Measurements from ENCODE around the gene CHDH.

Gene CHDH

DNA sequence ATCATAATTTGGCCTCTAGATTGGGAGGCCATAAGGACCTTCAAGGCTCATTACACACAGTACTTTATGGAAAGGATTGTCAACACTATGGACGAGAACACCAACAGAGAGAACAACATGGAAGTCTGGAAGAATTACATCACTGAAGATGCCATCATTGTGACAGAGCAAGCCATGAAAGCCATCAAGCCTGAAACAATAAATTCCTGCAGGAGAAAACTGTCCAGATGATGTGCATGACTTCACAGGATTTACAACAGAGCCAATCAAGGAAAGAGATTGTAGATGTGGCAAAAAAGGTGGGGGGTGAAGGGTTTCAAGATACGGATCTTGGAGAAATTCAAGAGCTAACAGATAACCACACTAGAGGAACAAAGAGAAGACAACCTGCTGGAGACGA lies 16.0 kb upstream of the CHDH start:
- Histone ChIP-seq H3K36me3 (ENCODE audit: control insufficient read depth, low read length) (peaks cover 54% of the 10 kb centered on the region), H3K79me2 (ENCODE audit: control insufficient read depth, low read length) (no peaks in the 10 kb centered on the region), H3K4me1 (ENCODE audit: control insufficient read depth, low read length) (peaks cover 20% of the 10 kb centered on the region), H3K9me2 (replicated peaks; ENCODE audit: control insufficient read depth, low read length) (no peaks in the 10 kb centered on the region), H3K27me3 (ENCODE audit: control insufficient read depth, low read length) (no peaks in the 10 kb centered on the region), H3K27ac (ENCODE audit: low read depth, low read length) (no peak overlapping the region), H3K9me3 (ENCODE audit: control insufficient read depth, insufficient read depth, low read length) (no peaks in the 10 kb centered on the region), H3K4me2 (ENCODE audit: low read length) (no peak overlapping the region), H3F3A (ENCODE audit: control insufficient read depth, insufficient read depth) (no peaks in the 10 kb centered on the region), H3K4me3 (ENCODE audit: low read length) (no peak overlapping the region), H4K20me1 (ENCODE audit: control insufficient read depth, insufficient read depth, low read depth, low read length) (no peaks in the 10 kb centered on the region)
- TF ChIP-seq EZH2phosphoT487 (IDR thresholded peaks at IDR 0.05; ENCODE audit: borderline replicate concordance, low read length) = no peak
- TF ChIP-seq, protein P1, sequence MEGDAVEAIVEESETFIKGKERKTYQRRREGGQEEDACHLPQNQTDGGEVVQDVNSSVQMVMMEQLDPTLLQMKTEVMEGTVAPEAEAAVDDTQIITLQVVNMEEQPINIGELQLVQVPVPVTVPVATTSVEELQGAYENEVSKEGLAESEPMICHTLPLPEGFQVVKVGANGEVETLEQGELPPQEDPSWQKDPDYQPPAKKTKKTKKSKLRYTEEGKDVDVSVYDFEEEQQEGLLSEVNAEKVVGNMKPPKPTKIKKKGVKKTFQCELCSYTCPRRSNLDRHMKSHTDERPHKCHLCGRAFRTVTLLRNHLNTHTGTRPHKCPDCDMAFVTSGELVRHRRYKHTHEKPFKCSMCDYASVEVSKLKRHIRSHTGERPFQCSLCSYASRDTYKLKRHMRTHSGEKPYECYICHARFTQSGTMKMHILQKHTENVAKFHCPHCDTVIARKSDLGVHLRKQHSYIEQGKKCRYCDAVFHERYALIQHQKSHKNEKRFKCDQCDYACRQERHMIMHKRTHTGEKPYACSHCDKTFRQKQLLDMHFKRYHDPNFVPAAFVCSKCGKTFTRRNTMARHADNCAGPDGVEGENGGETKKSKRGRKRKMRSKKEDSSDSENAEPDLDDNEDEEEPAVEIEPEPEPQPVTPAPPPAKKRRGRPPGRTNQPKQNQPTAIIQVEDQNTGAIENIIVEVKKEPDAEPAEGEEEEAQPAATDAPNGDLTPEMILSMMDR (IDR thresholded peaks at IDR 0.05; ENCODE audit: low read depth, low read length, poor library complexity, severe bottlenecking) = no peak

DNA sequence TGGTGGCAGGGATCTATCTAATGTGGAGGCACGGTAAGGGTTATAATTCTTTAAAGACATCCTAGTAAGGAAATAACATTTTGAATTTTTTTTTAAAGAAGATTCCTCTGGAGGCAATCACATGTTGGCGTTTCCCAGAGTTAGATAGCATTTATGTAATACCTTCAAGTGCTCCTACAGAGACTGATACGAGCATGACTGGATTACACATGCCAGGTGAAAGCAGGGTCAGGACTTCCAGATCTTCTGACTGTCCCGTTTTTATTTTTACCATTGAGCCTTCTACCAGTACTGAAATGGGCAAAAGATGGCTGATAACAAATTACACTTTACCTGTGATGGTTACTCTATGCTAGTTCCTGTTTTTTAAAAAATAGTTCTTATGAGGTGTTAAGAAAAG lies 14.0 kb upstream of the CHDH start:
- TF ChIP-seq, protein P1 (IDR thresholded peaks at IDR 0.05; ENCODE audit: low read depth, low read length, poor library complexity, severe bottlenecking) = no peak
- no peak for TF ChIP-seq EZH2phosphoT487 (IDR thresholded peaks at IDR 0.05; ENCODE audit: borderline replicate concordance, low read length)
- peaks cover 20% of the 10 kb centered on the region for H3K4me1 ChIP-seq (ENCODE audit: control insufficient read depth, low read length)
- no peaks in the 10 kb centered on the region for H3K27me3 ChIP-seq (ENCODE audit: control insufficient read depth, low read length)
- no peaks in the 10 kb centered on the region for H3K9me3 ChIP-seq (ENCODE audit: control insufficient read depth, insufficient read depth, low read length)
- no peaks in the 10 kb centered on the region for H3K79me2 ChIP-seq (ENCODE audit: control insufficient read depth, low read length)
- peaks cover 41% of the 10 kb centered on the region for H3K36me3 ChIP-seq (ENCODE audit: control insufficient read depth, low read length)
- no peak overlapping the region for H3K4me2 ChIP-seq (ENCODE audit: low read length)
- no peaks in the 10 kb centered on the region for H3F3A ChIP-seq (ENCODE audit: control insufficient read depth, insufficient read depth)
- no peaks in the 10 kb centered on the region for H4K20me1 ChIP-seq (ENCODE audit: control insufficient read depth, insufficient read depth, low read depth, low read length)
- H3K27ac ChIP-seq (ENCODE audit: low read depth, low read length) = no peak overlapping the region
- H3K9me2 ChIP-seq (replicated peaks; ENCODE audit: control insufficient read depth, low read length) = no peaks in the 10 kb centered on the region
- no peak overlapping the region for H3K4me3 ChIP-seq (ENCODE audit: low read length)

DNA sequence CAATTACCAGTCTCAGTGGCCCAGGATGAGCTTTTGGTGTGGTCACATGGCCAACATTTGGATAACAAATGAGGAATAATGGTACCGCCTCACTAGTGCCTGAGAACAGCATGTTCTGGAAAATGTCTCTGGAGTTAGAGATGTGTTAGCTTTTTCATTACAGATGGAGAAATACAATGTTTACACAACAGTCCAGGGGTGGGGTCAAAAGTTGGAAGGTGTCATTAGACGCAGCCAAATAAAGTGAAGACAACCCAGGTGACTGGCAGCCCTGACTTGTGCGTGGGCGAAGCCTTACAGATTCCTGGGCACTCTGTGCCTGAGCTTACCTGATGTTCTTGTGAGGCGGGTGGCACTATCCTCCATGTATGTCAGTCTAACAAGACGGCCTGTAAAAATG lies 13.0 kb upstream of the CHDH start:
- H3K4me1 ChIP-seq (ENCODE audit: control insufficient read depth, low read length) = peaks cover 12% of the 10 kb centered on the region
- H3F3A ChIP-seq (ENCODE audit: control insufficient read depth, insufficient read depth) = no peaks in the 10 kb centered on the region
- H3K4me3 ChIP-seq (ENCODE audit: low read length) = no peak overlapping the region
- H3K4me2 ChIP-seq (ENCODE audit: low read length) = no peak overlapping the region
- no peaks in the 10 kb centered on the region for H3K27me3 ChIP-seq (ENCODE audit: control insufficient read depth, low read length)
- H3K27ac ChIP-seq (ENCODE audit: low read depth, low read length) = no peak overlapping the region
- H3K9me3 ChIP-seq (ENCODE audit: control insufficient read depth, insufficient read depth, low read length) = no peaks in the 10 kb centered on the region
- H3K79me2 ChIP-seq (ENCODE audit: control insufficient read depth, low read length) = no peaks in the 10 kb centered on the region
- no peaks in the 10 kb centered on the region for H4K20me1 ChIP-seq (ENCODE audit: control insufficient read depth, insufficient read depth, low read depth, low read length)
- no peaks in the 10 kb centered on the region for H3K9me2 ChIP-seq (replicated peaks; ENCODE audit: control insufficient read depth, low read length)
- peaks cover 31% of the 10 kb centered on the region for H3K36me3 ChIP-seq (ENCODE audit: control insufficient read depth, low read length)
- no peak for TF ChIP-seq EZH2phosphoT487 (IDR thresholded peaks at IDR 0.05; ENCODE audit: borderline replicate concordance, low read length)
- TF ChIP-seq, protein P1 (IDR thresholded peaks at IDR 0.05; ENCODE audit: low read depth, low read length, poor library complexity, severe bottlenecking) = no peak
